ENCODE data around the gene PNKP.

The PNKP gene

GRCh38 chr19:49859682-49860335, 7.6 kb downstream of the PNKP start:
- no peak for TF ChIP-seq CTCF (conservative IDR thresholded peaks at IDR 0.05; ENCODE audit: control insufficient read depth, insufficient read depth, low read depth, low read length)
- no peak for DNase-seq (ENCODE audit: low read depth)
- H3K4me3 ChIP-seq (ENCODE audit: control insufficient read depth, low read depth, low read length): no peak overlapping the region

DNA sequence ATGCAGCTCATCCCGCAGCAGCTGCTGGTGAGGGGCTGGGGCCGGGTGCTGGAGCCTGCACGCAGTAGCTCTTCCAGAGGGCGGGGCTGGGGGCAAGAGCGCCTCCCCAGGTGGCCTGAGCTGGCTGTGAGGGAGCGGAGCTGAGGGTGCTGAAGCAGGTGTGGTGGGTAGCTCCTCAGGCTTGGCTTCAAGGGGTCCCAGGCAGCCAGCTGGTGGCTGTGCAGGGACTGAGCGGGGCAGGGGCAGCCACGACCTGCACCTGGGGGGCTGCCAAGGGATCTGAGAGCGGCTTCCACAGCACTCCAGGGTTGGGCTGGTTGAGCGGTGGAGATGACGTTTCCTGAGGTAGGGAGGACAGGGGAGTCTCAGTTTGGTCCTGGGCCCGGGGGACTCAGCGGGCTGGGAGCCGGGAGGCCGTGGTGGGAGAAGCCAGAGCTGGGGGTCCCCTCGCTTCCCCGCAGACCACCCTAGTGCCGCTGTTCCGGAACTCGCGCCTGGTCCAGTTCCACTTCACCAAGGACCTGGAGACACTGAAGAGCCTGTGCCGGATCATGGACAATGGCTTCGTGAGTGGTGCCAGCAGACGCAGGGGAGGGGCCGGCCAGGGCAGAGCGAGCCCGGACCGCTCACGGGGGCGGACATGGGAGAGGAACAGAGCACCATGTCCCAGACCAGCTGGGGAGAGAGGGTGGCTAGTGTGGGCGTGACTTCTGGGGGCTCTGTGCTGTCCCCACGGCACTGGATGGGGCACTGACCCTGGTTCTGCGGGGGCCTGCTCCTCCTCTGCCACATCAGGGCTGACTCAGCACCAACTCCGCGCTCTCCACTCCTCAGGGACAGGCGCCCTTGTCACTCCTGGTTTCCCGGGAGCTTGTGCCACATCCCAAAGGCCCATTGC, 9.0 kb downstream of the PNKP start:
- no peak for TF ChIP-seq CTCF (conservative IDR thresholded peaks at IDR 0.05; ENCODE audit: control insufficient read depth, insufficient read depth, low read depth, low read length)
- H3K4me3 ChIP-seq (ENCODE audit: control insufficient read depth, low read depth, low read length): no peak overlapping the region
- DNase-seq (ENCODE audit: low read depth): no peak

DNA sequence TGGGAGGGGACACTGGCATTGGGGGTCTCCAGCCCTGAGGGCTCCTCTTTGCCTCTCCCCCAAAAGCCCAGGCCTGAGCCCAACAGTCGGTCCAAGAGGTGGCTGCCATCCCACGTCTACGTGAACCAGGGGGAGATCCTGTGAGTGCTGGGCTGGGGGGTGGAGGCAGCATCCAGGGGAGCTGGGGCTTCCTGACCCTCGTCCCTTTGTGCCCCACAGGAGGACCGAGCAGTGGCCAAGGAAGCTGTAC, 9.6 kb downstream of the PNKP start:
- H3K4me3 ChIP-seq (ENCODE audit: control insufficient read depth, low read depth, low read length): no peak overlapping the region
- no peak for TF ChIP-seq CTCF (conservative IDR thresholded peaks at IDR 0.05; ENCODE audit: control insufficient read depth, insufficient read depth, low read depth, low read length)
- DNase-seq (ENCODE audit: low read depth): no peak

DNA sequence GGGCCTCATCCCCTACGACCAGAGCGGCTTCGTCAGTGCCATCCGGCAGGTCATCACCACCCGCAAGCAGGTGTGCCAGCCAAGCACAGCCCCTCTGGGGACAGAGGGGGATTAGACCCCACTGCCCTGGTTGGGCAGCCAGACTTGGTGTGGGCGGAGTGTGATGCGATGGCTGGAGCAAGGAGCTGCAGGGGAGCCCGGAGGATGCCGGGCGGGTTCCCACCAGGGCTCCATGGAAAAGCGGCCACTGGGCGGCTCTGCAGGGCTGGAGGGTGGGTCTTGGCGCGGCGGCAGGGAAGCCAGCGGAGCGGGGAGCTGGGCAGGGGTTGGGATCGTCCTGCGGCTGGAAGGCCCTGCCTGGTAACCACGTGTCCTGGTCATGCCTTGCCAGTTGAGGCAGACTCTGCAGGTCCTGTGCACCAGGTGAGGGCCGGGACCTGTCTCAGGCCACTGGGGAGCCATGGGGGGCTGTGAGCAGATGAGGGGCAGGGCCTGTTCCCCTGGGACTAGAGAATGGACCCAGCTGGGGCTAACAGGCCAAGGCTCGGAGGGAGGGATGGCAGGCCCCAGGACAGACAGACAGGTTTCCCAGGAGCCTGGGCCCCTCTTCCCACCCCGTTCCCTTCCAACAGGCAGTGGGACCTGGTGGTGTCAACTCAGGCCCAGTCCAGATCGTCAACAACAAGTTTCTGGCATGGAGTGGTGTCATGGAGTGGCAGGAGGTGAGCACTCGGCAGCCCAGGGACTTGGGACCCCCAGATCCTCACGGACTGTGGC, 10.1 kb downstream of the PNKP start:
- no peak for TF ChIP-seq CTCF (conservative IDR thresholded peaks at IDR 0.05; ENCODE audit: control insufficient read depth, insufficient read depth, low read depth, low read length)
- H3K4me3 ChIP-seq (ENCODE audit: control insufficient read depth, low read depth, low read length): no peak overlapping the region
- no peak for DNase-seq (ENCODE audit: low read depth)

- TF ChIP-seq CTCF (conservative IDR thresholded peaks at IDR 0.05; ENCODE audit: control insufficient read depth, insufficient read depth, low read depth, low read length): no peak
- H3K4me3 ChIP-seq (ENCODE audit: control insufficient read depth, low read depth, low read length): no peak overlapping the region
- no peak for DNase-seq (ENCODE audit: low read depth)
These were observed 10.8 kb downstream of the PNKP start for GRCh38 chr19:49856574-49857021.

DNA sequence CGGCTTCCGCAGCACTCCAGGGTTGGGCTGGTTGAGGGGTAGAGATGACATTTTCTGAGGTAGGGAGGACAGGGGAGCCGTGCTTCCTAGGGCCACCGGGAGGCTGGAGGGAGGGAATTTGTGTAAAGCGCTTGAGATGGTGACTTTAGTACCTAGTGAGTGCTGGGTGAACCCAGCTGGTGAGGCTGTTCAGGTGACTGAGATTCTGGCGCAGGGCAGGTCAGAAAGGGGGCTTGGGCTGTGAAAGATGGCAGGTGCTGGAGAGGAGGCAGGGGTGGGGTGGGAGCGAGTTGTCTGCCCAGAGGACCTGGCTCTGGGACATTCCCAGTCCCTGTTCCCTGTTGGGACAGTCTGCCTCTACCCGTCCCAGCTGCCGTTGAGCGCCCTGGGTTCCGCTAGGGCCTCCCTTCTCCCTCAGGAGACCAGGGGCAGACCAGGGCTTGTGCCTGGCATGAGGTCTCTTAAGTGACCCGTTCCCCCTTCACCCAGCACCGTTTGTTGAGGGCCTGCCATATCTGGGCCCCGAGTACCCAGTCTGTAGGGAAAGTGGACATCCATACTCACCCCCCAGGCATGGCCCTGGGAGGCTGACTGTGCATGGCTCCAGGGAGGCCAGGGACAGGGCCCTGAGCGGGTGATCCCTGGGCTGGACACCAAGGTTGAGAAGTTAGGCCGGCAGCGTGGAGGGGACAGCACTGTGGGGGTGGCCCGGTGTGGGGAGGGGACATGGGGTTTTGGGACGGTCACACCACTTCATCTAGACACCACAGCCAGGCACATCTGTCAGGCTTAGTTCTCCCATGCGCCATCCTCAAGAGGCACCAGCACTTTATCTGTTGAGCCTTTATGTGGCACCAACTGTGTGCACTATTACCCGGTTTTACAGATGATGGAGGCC, 11.5 kb downstream of the PNKP start:
- H3K4me3 ChIP-seq (ENCODE audit: control insufficient read depth, low read depth, low read length): no peak overlapping the region
- no peak for TF ChIP-seq CTCF (conservative IDR thresholded peaks at IDR 0.05; ENCODE audit: control insufficient read depth, insufficient read depth, low read depth, low read length)
- no peak for DNase-seq (ENCODE audit: low read depth)
